C1 segment of cervical spinal cord (tissue), 14 donors: ENCODE data around the gene RUSC2.
"Not testable (repeated sequence)": the region's sequence is repeated elsewhere in the genome, so short reads cannot be mapped to it uniquely, and the experiment has no call there.

Experiments used
- DNase-seq, 14 donors: peaks; one replicate each; lab custom pipeline; 2025; lab: John Stamatoyannopoulos, UW

The RUSC2 gene

GRCh38 chr9:35490155-35490909, 421 bp downstream of the RUSC2 start:
- peak in 12 of 14 donors; percentile 45 to 81 (median 62) for DNase-seq

- DNase-seq = peak in 1 of 14 donors; percentile 23
Observed at GRCh38 chr9:35490910-35491465, 1.1 kb downstream of the RUSC2 start.

DNA sequence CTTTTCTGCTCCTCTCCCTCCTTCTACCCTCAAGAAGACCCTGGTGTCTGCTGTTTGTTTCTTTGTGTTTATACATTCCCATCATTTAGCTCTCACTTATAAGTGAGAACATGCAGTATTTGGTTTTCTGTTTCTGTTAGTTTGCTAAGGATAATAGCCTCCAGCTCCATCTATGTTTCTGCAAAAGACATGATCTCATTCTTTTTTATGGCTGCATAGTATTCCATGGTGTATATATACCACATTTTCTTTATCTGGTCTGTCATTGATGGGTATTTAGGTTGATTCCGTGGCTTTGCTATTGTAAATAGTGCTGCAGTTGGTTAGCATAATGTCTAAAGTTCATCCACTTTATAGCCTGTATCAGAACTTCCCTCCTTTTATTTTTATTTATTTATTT, 3.2 kb downstream of the RUSC2 start:
- not testable (repeated sequence) for DNase-seq

DNA sequence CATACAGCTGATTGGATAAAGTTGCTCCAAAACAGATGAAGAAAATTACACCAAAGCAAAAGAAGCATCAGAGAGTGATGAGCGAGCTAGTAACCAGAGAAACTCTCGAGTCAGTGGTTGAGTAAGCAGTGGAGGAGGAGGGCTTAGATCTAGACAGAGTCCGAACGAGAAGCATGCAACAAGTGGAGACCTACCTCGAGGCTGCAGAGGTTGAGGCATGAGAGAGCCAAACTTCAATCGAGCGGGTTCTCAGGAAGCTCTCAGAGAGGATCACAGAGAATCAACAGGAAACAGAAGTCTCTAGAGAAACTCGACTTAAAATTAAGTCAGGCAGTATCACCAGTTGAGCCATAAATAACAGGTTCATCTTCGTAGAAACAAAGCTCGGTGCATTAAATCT, 6.1 kb downstream of the RUSC2 start:
- no peak for DNase-seq

DNA sequence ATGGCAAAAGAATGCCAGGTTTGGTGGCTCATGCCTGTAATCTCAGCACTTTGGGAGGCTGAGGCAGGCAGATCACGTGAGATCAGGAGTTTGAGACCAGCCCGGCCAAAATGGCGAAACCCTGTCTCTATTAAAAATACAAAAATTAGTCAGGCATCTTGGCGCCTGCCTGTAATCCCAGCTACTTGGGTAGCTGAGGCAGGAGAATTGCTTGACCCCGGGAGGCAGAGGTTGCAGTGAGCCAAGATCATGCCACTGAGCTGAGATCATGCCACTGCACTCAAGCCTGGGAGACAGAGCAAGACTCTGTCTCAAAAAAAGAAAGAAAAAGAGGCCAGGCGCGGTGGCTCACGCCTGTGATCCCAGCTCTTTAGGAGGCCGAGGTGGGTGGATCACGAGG, 8.3 kb downstream of the RUSC2 start:
- DNase-seq = not testable (repeated sequence)

DNA sequence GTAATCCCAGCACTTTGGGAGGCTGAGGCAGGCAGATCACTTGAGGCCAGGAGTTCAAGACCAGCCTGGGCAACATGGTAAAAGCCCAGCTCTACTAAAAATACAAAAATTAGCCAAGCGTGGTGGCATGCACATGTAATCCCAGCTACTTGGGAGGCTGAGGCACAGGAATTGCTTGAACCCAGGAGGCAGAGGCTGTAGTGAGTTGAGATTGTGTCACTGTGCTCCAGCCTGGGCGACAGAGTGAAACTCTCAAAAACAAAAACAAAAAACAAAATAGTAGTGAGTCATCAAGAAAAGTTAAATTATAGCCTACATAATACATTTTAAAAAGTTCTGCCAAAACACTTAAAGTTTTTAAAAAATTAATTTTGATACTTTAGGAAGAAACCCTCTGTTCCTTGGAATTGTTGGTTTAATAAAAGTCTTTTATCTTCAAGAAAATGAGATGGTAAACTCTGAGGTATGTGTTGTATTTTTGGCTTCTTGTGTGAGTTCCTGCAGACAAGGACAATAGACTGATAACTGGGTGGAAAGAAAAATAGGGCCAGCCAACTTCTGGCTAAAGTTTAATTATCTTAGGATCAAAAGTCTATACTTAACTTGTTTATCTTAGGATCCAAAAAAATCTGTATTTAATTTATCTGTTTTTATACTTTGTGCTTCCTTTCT, 9.3 kb downstream of the RUSC2 start:
- DNase-seq = no peak

- no peak for DNase-seq
Observed at GRCh38 chr9:35499701-35500030, 9.8 kb downstream of the RUSC2 start.

- DNase-seq = no peak
Observed at GRCh38 chr9:35500130-35500748, 10.3 kb downstream of the RUSC2 start.

DNA sequence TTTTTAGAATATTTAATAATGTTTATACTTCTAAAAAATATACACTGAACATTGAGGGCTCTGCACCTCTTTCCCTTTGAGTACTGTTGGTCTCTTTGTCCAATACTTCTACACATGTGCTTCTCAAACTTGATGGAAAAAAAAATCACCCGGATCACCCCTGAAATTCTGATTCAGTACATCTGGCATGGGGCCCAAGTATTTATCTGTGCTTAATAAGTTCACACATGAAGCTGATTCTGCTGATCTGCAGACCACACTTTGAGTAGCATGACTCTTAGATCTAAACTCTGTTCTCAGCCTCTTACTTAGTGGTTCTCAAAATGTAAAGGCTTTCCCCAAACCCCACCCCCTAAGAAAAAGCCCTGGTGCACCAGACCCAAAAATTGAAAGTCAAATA, 12.0 kb downstream of the RUSC2 start:
- DNase-seq = no peak

DNA sequence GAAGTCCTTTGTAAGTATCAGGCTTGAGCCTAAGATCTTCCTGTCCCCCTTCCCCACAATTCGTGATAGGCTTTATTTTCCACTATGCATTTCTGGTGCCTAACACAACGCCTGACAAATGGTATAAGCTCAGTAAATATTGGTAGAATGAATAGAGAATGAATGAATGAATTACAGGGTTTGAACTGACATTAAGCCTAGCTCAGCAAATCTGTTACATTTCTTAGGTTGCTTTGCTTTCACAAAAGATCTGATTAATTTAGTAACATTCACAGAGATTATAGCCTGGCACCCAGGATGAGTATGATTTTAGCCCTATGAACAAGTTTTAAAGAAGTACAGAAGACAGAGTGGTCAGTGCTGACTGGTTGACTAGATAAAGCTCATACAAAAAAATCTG, 16.4 kb downstream of the RUSC2 start:
- no peak for DNase-seq

DNA sequence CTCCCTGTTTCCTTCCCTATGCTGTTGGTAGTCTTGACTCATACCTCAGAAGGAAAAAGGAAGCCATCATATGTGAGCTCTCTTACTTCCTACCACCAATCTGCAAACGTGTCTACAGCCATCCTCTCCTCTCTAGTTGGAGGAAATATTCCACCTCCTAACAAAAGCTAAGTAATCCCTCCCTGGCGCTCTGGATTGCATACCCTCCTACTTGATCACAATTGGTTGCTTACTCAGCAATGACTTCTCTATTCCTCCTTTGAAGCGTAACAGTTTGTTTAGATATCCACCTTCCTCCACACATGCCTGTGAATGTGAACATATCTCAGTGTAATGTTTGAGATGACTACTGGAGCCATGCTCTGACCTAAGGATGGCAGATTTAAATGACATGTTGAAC, 18.2 kb downstream of the RUSC2 start:
- no peak for DNase-seq

DNA sequence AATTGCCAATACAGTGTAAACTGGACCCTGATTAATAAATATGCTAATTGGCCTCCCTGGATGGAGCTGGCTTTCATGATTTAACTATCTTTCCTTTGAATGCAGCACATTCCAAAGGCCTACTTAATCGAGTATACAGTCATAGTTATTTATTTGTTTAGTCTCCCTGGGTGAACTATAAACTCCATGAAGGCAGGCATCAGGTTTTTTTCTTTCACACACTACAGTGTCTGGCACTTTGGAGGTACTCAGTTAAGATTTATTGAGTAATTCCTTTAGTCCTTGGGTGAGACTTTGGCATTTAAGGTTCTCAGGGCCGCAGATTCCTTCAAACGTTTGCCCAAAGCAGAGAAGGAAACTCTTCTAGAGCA, 20.5 kb downstream of the RUSC2 start:
- no peak for DNase-seq

DNA sequence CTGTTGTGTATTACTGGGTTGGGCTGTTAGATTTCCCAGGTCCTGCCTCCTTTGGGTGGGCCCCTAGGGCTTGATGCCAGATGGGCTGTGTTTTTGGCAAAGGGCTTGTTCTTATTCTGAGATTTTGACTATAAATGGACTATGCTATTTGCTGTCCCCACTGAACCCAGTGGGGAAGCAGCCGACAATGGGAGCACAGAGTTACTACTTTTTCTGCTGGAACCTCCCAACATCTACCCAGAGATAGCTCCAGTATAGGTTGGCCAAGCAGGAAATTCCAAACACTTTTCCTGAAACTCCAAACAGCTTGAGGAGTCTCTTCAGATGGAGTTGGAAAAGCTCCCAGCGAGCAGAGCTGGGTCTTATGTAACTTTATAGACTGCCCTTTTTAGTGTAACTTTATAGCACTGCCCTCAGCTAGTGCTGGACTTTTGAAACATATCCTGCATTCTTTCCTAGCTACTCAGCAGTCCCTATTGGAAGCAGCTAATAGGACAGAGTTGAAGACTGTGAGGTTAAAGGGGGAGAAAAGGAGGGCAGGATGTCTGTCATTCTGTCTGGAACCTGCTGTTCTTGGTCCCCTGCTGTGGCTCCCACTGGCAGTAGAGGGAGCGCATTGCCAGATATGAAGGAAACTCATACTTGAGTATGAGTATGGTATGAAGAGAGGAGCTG, 21.0 kb downstream of the RUSC2 start:
- DNase-seq = no peak

GRCh38 chr9:35511453-35511852, 21.5 kb downstream of the RUSC2 start:
- no peak for DNase-seq

- DNase-seq = no peak
Observed at GRCh38 chr9:35515766-35516165, 25.9 kb downstream of the RUSC2 start.

DNA sequence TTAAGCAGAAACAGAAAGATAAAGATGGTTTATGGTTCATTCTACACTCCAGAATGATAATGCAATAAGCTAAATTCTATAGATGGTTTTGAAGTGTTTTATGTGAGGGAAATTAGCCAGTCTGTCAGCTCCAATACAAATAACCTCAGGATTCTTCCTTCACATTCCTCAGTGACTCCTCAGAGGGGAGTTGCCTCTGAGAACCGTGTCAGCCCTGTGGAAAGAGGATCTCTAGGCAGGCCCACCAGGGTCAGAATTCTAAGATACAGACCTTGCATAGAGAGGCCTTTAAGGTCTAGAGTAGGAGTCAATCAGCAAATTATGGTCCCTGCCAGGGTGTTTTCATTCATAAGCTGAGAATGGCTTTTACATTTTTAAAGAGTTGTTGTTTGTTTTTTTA, 26.6 kb downstream of the RUSC2 start:
- DNase-seq = no peak

- DNase-seq = peak in 10 of 14 donors; percentile 29 to 50 (median 38)
Observed at GRCh38 chr9:35517131-35517530, 27.2 kb downstream of the RUSC2 start.

- peak in 1 of 14 donors; percentile 29 for DNase-seq
Observed at GRCh38 chr9:35517552-35518224, 27.8 kb downstream of the RUSC2 start.

DNA sequence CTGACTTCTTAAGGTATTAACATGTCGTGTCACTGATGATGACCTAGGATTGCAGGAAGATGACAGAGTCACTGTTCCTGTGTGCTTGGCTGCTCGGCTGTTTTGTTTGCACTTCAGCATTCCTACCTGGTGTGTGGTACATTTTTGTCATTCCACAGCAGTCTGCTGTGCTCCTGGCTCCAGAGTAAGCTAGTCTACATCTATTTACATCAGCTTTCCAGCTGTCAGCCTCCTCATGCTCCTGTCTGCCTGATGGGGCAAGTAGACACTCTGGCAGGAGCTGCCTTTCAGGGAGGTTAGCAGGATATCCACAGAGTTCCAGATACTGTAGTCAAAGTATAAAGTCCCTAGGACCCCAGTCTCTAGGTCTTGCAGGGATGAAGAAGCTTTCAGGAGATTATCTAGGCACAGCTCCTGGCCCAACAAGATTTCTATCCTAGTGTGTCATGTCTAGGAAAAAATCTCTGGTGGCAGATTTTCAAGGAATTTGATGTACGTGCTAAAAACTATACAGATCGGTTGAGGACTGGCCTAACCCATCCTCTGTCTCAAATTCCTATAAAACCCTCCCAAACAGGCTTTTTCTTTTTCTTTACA, 28.4 kb downstream of the RUSC2 start:
- DNase-seq = no peak

DNA sequence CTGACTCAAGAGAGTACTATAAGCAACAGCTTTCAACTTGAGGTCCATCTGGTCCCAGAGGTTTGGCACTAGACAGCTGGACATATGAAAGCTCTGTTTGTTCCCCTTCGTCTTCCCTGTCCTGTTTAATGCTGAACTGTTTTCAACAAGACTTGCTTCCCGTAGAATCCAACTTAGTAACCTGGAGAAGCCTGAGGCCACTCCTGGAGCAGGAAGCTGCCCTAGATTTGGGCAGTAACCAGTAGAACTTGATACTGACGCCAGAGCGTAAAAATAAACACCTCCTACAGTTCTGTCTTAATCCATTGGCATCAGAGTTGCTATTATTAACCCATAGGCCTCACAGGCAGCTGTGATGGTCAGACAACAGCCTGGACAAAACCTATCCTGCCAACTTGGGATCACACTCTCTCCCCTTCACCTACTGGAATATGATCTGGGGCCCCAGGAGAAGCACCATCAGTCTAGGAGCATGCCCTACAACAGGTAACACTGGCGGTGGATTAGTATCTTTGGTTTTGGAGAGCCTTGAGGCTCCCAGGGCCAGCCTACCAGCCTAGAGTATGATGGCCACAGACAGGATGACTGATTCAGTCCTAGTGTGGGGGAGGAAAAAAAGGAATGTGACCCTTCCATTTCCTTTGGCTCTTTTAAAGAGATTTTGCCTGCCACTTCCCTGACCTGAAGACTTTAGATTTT, 29.2 kb downstream of the RUSC2 start:
- DNase-seq = peak in 2 of 14 donors; percentile 22 to 33
